AG09319 (cell line): Measurements from ENCODE around the gene SCN3B.

Source experiments
- DNase-seq: peaks from one replicate; pipeline ENCODE4 v3.0.0-alpha.2; 2010; ENCODE audit warnings: low read depth; ENCODE audit errors: extremely low read depth
- TF ChIP-seq, protein P1 (sequence below): IDR thresholded peaks from 2 replicates; pipeline ENCODE4 v1.5.1; 2011; ENCODE audit warnings: low read depth, mild to moderate bottlenecking, inconsistent platforms, low read length, moderate library complexity

SCN3B gene, protein sequence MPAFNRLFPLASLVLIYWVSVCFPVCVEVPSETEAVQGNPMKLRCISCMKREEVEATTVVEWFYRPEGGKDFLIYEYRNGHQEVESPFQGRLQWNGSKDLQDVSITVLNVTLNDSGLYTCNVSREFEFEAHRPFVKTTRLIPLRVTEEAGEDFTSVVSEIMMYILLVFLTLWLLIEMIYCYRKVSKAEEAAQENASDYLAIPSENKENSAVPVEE

DNA sequence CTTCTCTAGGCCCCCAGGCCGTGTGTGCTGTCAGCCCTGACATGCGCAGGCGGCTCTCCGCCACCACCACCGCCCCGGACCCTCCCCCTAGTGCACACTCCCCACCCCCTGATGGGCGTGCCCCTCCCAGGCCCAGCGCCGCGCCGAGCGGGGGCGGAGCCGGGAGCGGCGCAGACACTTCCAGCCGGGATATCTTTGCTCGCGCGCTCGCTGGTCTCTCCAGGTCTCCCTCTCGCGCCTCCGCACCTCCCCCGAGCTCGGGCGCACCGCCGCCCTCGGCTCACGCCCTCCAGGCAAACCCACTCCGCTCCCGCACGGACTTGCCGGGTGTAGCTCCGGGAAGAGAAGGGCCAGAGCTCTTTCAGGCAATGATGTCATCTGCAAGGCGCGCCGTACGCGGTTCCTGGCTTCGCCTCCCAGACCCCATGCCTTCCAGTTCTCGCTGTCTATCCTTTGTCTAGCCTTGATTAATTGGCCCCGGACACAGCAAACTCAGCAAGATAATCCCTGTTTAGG is at the start of gene SCN3B:
Gene SCN3B, minus strand, starts transcription at position 59 of the 516 bp plus-strand sequence. CDS start 823 bp downstream, outside the sequence.
- DNase-seq: no peak
- TF ChIP-seq, protein P1, sequence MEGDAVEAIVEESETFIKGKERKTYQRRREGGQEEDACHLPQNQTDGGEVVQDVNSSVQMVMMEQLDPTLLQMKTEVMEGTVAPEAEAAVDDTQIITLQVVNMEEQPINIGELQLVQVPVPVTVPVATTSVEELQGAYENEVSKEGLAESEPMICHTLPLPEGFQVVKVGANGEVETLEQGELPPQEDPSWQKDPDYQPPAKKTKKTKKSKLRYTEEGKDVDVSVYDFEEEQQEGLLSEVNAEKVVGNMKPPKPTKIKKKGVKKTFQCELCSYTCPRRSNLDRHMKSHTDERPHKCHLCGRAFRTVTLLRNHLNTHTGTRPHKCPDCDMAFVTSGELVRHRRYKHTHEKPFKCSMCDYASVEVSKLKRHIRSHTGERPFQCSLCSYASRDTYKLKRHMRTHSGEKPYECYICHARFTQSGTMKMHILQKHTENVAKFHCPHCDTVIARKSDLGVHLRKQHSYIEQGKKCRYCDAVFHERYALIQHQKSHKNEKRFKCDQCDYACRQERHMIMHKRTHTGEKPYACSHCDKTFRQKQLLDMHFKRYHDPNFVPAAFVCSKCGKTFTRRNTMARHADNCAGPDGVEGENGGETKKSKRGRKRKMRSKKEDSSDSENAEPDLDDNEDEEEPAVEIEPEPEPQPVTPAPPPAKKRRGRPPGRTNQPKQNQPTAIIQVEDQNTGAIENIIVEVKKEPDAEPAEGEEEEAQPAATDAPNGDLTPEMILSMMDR: no peak

DNA sequence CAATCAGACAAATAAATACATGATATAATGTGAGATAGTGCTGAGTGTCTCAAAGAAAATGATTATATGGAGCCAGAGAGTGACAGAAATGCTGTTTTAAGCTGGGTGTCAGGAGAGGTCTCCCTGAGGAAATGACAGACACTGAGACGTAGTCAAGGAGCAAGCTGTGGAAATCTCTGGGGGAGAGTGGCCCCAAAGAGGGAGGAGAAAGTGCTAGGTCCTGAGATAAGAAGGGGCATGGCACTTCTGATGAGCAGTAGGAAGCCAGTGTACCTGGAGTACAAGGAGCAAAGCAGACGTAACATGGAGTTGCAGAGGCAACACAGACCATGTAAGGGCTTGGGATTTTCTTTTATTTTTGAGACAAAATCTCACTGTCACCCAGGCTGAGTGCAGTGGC is 48.3 kb upstream of the SCN3B start:
- TF ChIP-seq, protein P1: no peak
- no peak for DNase-seq

DNA sequence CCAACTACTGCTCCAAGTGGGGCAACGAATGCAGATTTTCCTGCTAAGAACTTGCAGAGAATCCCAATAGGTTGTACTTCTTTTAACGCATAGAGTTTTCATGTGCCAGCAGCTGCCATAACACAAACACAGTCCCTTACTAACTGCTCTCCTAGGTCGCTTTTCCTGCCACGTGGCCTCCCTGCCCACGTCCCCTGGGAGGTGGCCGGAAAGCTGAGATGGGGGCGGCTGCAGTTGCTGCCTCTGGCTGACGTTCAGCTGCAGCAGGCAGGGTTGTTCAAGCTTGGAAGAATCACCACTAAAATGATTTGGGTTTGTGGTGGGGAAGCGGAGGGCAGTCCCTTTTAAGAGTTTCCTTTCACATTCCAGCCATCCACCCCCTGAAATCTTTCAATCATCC is 47.7 kb upstream of the SCN3B start:
- TF ChIP-seq, protein P1: no peak
- no peak for DNase-seq

DNA sequence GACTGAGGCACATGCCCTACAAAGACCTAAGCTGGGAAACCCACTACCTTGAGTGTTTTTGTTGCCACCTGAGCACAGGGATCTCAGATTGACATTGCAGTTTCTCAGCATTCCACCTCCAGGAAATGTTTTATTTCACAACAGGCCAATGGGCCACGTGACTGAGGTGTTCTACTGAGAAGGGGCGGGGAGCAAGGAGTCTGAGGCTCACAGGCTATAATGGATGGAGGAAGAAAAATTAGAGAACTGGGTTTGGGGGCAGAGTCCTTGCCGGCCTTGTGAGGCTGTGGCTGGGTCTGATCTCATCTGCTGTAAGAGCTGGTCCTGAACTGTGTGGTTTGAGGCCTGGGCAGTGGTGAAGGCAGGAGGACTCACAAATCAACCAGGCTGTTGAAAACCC is 46.3 kb upstream of the SCN3B start:
- TF ChIP-seq, protein P1: no peak

DNA sequence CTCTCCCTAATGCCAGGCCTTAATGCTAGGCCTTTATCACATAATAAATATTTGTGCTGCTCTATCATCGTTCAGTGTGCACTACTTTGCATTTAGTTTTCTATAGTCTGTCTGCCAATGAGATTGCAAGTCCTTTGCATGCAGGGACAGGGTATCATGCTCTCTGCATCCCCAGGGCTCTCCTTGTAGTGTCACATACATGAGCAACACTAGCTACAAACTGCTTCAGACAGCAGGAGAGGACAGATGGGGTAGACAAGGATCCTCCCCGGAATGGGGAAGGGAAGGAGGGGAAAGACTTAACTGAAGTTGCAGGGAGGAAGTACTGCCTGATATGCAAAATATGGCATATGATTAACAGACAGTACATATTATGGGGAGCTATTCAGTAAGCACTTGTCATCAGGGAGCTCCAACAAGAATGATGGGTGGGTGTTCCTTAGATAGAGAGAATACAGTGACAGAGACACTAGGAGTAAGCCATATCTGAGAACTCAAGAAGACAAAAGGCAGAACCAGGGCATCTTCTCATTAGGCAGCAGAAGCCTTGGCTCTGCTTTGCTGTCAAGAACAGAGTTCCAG is 44.2 kb upstream of the SCN3B start:
- no peak for DNase-seq
- TF ChIP-seq, protein P1: no peak

More for the DNA sequence above, 46.3 kb upstream of the SCN3B start:
- DNase-seq: no peak

DNA sequence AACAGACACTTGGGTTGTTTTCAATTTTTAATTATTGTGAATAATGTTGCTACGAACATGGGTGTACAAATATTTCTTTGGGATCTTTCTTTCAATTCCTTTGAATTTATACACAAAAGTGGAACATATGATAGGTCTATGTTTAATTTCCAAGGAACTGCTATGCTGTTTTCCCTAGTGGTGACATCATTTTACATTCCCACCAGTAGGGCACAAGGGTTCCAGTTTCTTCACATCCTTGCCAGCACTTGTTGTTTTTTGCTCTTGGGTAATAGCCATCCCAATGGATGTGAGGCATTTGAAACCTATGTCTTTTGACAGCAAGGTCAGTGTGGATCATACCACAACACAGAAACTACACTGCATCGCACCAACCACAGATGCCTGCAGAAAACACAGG is 41.8 kb upstream of the SCN3B start:
- DNase-seq: no peak
- TF ChIP-seq, protein P1: no peak

DNA sequence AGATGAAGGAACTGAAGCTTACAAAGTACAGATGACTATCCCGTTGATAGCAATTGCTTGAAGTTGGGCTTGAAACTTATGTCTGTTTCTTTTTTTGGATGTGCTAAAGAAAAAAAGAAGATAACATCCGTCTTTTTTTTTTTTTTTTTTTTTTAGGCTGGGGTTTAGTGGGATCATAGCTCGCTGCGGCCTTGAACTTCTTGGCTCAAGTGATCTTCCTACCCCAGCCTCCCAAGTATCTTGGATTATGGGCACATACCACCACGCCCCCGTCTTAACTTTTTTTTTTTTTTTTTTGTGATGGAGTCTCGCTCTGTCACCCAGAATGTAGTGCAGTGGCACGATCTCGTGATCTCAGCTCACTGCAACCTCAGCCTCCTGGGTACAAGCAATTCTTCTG is 40.8 kb upstream of the SCN3B start:
- no peak for DNase-seq

More for the DNA sequence above, 40.8 kb upstream of the SCN3B start:
- TF ChIP-seq, protein P1: no peak
